Stimulated activated naive CD4-positive, alpha-beta T cell treated with Interleukin-2 at 50 U/mL for 16 hours (primary cell): ENCODE results near the gene SLC43A3.

Source experiments
- DNase-seq: peaks from one replicate; lab custom pipeline; 2025; lab: John Stamatoyannopoulos, UW

SLC43A3 gene

DNA sequence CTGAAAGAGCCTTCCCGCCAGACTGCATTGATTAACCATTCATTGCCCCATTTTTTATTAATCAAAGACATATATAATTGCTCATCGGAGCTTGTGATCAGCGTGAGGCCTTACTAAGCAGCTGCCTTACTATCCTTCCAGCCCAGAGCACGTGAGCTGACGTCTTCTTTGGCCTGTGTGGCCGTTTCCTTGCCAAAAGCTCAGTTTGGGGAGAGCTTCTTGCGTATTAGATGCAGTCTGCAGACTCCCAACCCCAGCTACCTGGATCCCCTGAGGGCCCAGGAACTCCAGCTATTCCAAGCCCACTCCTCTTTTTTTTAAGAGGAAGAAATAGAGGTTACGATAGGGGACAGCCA is 784 bp upstream of the SLC43A3 start:
- DNase-seq, result no peak

DNA sequence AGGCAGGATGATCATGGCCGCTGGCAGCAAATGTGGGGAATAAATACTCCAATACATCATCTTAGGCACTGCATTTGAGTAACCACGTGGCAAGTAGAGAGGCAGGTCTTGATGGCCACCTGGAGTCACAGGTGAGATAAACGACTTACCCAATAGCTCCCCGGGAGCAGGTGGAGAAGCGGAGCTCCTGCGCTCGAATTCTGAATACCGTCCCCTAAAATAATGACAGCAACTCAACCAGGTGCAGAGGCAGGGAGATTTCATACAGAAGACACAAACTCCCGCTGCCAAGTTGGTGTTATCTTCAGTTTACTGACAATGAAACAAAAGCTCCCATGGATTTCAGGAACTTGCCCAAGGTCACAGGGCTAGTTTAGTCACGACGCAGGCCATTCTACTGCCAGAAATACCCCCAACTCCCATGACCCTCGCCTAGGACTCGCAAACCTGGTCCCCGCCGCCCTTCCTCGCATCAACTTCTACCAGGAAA is 437 bp downstream of the SLC43A3 start:
- DNase-seq, result peak; percentile 2

DNA sequence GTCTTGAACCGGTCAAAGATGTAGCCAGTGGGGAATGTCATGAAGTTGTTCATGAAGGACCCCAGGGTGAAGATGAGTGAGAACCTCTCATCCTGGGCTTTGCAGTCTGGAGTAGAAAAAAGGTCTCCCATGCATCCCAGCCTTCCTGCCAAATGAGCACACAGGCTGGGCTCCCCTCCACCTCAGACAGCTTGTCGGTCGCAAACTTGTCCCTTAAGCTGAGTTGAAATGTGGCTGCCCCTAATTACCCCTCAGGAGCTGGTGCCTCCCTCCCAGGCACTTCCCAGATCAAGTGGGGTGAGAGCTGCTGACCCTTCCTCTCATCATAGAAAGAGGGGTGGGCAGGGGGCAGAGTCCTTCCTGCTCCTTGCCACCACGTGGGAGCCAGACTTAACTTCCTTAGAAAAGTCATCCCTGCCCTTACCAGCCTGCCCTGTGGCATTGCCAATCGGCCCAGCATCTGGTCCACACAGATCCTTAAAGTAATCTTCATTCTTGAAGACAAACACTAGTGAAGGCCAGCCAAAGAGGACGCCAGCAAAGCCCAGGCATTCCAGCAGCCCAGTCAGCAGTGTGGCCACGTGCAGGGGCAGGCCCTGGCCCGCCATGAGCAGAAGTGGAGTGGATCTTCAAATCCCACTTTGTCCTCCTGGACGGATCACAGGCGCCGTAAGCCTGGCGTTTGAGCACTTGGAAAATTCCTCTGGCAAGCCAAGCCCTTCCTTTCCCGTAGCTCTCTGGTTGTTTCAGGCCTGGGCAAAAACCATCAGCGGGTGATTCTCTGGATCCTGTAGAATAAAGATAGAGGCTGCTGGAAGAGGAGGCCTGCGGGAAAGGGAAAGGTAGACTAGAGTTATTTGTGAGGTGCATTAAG is 1.1 kb downstream of the SLC43A3 start:
- DNase-seq, result no peak

DNA sequence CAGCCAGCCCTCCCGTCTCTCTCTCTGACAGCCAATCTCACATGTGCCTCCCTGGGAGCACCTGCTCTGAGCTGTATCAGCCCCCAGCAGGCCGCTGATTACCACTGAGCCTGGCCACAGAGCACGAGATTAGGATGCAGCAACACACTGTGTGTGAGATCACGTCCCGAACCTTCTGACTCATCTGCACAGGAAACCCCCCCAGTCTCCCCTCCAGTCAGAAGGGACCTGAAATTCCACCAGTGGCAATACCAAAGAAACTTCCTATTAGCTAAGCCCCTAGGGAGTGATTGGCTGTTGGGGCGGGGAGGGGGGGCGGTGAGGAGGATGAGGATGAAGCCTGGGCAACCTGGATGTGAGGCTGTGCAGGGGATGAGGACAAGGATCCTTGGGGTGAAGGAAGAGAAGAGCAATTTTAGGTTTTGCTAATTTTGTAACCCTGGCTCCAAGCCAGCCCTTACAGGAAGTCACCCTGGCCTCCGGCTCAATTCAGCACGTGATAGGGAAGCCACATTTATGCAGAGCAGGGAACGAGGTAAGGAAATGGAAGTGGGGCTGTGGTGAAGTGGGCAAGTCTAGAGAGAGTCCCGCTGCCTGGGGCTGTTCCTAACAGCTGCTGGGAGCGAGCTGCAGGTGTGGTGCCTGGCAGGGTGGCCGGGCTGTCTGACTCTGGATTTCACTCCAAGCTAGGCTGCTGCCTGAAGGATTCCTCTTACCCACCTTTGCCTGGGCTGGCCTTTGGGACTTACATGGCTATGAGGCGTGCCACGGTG is 1.9 kb downstream of the SLC43A3 start:
- peak; percentile 91 for DNase-seq

DNA sequence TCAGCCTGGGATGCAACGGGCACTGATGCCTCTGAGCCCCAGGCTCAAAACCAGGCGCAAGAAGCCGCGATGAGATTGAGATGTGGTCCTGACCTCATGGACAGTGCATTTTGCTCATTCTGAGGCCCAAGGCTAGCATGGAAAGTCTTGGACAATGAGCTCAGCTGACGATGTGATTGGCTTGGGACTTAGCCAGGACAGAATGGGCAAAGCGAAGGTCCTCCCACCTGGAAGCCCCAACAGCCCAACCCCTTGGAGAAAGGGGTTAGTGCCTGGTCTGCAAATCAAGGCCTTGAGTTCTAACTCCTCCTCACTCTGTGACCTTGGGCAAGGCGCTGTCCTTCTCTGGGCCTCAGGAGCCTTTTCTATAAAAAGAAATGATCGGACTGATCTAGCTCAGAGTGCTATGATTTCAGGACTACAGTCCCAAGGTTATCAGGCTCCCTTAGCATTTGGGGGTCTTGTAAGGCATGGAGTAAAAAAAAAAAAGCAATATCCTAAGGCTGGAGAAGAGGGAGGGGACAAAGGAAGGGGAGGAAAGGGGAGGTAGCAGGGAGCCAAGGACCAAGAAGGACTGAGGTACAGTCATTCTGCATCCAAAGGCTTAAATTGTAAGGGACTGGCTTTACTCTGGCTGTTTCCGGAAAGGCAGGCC is 2.7 kb downstream of the SLC43A3 start:
- DNase-seq, result no peak

DNA sequence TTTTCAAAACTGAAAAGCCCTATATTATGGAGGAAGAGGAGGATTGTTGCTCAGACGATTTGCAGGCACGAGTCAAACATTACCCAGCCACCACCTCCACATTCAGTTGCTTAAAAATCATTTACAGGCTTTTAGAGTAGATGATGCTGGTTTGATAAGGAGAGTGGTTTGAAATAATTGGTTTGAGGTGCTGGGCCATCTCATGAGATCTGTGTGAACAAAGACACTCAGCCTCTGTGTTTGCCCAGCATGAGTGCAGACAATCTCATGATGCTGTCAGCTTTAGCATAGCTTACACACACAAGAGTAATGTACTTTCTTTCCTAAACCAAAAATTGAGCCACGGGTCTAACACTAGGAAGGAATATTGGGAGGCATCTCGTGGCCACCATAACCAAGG is 4.3 kb downstream of the SLC43A3 start:
- no peak for DNase-seq

DNA sequence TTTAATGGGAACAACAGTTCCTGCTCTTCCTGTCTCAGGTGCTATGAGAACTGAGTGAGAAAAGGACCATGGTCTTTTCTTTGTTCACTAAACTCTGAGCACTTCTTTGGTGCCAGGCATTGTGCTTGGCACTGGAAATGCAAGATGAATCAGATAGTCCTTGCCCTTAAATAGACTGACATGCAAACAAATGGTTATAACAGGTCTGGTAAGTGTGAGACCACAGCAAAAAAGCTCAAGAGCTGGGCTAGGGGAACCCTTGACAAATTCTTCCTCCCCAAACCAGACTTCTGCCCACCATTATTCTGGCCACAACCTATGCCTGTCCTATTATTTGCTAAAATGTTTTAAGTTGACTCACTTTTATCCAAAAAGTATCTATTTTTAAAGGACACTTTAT is 5.1 kb downstream of the SLC43A3 start:
- DNase-seq, result no peak

DNA sequence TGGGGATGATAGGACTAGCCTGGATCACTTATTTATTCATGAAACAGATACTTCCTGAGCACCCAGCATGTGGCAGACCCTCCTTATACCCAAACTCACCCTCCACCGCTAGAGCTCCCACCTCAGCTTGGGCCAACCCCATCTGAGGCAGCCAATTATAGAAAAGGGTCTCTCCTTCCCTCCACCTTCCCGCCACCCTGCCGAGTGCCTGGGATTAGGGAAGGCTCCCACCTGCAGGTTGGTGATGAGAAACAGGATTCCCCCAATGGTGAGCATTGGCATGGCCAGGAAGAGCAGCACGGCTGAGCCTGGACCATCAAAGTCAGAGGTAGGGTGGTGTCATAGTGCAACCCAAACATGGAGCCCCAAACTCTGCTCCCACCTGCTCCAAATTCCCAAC is 5.9 kb downstream of the SLC43A3 start:
- no peak for DNase-seq

DNA sequence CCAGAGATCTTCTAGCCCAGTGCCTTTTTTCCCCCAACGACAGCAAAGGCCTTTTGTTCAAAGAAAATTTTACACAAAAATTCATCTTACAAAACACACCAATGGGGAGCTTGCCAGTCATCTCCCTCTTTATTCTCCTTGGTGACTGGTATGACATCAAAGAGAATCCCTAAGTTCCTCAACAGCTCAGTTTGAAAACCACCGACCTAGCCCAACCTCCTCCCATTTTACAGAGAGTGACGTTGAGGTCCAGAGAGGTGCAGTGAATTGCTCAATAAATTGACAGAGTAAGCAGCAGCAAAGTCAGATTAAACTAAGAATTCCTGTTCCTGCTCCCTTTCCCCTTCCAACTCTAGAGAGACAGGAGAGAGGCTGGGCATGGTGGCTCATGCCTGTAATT is 7.8 kb downstream of the SLC43A3 start:
- no peak for DNase-seq

DNA sequence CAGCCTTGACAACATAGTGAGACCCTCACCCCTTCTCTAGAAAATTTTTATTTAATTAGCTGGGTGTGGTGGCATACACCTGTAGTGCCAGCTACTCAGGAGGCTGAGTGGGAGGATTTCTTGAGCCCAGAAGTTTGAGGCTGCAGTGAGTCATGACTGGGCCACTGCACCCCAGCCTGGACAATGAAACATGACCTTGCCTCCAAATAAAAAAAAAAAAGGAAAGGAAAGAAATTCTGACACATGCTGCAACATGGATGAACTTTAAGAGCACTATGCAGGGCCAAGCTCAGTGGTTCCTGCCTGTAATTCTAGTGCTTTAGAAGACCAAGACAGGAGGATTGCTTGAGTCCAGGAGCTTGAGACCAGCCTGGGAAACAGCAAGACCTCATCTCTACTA is 8.8 kb downstream of the SLC43A3 start:
- no peak for DNase-seq

DNA sequence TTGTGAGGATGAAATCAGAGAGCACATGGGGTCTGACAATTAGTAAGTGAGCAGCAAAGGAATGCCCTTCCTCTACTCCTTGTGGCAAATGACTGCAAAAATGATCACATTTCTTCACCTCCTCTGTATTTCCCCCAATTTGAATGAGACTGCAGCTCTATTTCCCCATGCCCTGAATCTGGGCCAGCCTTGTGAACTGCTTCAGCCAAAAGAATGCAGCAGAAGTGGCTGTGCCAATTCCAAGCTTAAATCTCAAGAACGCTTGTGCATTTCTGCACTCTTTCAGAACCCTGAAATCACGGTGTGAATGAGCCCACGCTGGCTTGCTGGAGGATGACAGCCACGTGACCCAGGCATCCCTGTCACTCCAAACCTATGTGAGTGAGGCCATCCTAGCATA is 9.9 kb downstream of the SLC43A3 start:
- no peak for DNase-seq

DNA sequence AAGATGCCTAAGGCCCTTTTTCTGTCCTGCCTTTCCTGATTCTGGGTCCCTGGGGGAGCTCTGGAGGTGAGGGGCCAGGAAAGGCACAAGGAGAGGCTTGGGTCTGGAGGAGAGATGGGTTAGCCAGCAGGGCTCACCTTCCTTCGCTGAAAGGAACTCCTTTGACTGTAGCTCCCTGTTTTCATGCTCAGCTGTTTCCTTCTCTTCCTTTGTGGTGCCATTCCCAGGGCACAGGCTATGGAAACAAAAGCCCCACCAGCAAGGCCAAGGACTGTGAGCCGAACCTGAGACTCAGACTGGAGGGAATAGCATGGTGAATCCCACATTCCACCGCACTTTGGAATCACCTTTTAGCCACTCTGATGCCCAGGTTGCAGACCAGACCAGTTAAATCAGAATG is 10.5 kb downstream of the SLC43A3 start:
- no peak for DNase-seq

DNA sequence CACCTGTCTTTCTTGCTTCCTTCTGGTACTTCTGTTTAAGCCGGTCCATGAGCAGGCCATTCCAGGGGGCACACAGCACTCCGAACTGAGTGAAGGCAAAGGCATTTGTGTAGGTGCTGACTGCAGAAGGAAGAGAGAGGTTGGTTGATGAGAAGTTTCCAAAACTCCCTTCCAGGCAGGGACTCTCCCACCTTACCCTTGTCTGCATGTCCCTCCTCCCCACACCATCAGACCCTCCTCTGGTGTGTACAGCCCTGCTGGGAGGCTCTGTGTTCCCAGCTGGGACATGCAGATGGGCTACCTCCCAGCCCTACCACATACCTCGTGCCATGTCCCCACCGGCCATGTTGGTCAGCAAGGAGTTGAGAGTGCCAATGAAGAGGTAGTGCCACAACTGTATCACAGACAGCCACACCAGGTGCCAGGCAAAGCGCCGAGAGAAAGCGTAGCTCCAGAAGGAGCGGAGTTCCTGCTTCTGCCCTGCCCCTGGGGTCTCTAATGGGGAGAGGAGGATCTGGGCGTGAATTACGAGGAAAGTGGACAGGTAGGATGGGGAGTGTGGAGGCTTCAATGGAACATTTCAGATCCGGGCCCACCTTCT is 12.2 kb downstream of the SLC43A3 start:
- DNase-seq, result no peak

DNA sequence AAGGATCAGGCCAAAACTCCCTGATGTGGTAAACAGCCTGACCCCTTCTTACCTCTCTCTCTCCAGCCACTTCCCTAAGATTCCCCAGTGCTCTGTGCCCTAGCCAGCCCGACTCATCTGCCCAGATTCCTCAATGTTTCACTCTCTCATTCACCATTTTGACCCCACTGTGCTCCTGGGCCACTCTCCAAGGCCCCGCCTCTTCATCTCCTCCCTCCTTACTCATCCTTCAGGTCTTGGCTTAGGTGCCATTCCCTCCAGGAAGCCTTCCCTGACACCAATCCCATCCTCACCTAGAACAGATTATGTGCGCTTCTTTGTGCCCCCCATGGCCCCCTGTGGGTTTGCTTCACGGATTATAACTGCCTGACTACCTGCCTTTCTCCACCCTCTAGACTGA is 13.2 kb downstream of the SLC43A3 start:
- no peak for DNase-seq

DNA sequence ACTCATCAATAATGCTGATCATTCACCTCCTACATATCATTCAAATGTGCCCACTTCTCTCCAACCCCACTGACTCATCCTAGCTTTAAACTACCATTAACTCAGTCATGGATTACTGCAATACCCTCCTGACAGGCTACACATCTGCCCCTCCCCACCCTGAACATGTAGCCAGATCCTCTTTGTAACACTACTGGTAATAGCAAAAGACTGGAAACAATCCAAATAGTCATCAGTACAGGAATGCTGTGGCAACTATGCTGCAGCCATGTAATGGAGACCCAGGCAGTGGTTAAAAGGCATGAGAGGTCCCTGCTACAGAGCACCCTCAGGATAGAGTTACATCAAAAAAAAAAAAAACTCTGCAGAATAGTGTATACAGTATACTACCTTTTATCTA is 16.6 kb downstream of the SLC43A3 start:
- no peak for DNase-seq

DNA sequence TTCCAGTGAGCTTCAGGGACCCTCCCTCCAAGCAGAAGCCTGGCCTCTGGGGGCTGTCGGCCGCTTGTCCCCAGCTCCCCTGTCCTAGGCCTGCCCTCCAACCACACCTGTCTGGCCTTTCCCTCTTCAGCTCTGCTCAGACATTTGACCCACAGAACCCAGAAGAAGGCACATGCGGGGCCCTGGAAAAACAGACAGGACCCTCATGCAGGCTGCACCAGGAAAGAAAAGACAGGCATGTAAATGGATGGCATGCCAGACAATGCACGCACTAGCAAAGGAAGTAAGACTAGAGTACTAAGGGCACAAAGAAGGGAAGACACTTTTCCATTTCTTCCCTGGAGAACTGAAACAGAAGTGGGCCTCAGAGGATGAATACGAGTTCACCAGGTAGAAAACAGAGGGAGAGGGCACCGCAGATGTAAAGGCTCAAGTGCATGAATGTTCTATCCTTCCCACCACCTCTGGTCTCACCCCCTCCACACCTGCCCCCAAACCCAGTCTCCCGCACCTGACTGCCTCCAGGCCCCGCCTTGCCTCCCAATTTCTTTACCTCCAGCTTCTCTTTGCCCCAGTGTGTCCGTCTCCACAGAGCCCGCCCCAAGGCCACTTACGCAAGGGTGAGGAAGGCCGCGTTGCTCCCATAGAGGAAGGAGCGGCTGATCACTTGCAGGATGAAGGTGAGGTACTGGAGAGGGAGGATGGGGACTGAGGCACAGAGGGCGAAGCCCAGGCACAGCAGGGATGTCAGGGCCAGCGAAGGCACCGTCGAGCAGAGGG is 17.4 kb downstream of the SLC43A3 start:
- no peak for DNase-seq

DNA sequence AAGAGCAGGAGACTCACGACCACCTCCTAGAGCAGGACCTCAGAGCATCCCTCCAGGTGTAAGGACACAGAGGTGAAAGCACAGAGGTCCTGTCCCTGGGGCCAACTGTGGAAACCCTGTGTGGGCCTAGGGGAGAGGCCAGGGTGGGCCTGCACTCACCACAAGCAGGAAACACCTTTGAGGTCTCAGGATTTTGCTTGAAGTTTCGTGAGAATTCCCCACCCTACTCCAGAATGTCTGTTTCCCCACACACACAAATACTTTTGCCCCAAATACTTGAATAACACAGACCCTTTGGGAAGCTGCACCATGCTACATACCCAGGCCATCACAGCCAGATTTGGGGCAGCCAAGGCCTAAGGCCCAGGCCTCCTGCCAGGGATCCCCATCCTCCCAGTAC is 18.1 kb downstream of the SLC43A3 start:
- DNase-seq, result no peak

DNA sequence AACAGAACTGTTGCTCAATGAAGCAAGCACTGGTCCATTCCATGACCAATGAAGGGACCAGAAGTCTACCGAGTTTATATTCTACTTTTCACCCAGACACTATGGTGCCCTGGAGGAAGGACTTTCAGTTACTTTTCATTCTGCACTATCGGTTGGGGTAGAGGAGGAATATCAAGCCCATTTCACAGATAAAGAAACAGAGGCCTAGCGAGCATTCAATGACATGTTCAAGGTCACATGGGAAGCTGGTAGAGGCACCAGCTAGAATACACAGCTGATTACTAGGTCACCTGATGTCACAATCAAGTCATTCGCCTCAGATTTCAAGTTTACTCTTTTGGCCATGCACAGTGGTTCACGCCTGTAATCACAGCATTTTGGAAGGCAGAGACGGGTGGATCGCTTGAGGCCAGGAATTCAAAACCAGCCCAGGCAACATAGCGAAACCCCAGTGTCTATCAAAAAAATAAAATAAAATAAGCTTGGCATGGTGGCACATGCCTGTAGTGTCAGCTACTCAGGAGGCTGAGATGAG is 18.9 kb downstream of the SLC43A3 start:
- DNase-seq, result no peak

DNA sequence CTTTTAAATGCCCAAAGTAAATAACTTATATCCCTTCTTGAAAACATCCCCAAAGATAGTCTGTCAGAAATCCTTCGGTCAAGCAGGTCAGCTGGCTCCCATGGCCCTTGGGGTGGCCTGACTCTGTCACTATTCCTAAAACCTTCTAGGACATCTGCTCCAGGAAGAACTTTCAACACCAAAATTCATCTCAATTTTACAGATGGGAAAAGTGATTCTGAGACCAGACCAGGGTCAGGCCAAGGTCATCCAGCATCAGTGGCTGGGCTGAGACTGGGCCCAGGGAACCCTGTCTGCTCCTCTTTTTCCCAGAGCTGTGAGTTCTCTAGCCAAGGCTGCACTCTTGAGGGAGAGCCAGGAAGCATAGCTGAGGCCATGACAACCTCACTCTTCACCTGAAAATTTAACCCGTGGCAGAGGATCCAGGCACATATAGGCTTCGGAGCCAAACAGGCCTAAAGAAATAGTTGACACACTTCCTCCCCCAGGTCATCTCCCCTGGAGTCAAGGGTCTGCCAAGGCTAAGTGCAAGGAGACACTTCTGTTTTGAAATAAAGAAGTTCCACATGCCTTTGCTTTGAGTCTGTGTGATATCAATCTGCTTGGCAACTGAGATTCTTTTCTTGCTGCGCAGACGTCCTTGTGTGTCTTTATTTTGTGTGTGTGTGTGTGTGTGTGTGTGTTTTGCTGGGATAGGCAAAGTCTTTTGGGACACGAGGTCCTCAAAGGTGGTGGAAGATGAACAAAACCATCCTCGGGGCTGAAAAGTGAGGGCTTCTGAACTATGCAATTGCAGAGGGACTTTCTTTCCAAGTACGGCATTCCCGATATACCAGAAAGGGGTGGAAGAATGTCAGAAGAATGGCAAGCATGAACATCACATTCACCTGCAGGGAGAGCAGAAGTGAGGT is 19.7 kb downstream of the SLC43A3 start:
- DNase-seq, result no peak

DNA sequence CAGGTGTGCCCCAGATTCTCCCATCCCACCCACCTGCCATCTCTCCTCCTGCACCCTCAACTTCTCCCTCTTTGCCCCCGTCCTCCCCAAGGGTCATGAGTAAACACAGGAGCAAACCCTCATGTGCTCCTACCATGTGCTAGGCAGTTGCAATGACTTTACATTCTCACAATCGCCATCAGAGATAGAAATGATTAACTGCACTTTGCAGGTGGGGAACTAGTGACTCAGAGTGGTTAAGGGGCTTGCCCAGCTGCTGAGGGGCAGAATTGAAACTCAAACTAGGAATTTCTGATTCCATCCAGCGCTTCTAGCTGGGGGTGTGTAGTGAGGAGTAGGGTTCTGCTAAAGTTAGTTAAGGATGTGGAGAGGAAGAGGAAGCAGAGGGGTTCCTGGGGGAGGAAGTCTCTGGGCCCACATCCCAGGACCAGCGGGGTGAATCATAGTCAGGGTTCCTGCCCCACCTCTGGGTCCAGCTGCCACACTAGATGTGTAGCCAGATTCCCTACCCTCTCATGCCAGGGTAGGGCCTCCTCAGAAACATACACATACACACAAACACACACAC is 20.5 kb downstream of the SLC43A3 start:
- DNase-seq, result peak; percentile 43
